Pancreas (tissue), 10 donors: Measurements from ENCODE around the gene IGFBP2. TPM values are rescaled to one million over a fixed set of nuclear protein-coding genes. Genes with fewer than 3 reads are reported as not detected.
A peak's percentile ranks its signal among the peaks of the same experiment; 100 is the strongest.

Experiments
- ATAC-seq, 4 donors: fragments of 200-7000 bp; cut with Tn5 transposase; one replicate each; pipeline versions ENCODE4 v1.8.0 to v1.9.1; 2020; ENCODE audit warnings: mild to moderate bottlenecking in 4 of 4, moderate library complexity in 4 of 4
- DNase-seq, 6 donors: peaks; one replicate each; pipeline ENCODE4 v3.0.0-alpha.2; 2020
- FAIRE-seq: peaks from 2 replicates; lab custom pipeline; 2012; peaks lifted over from hg19 to GRCh38; lab: Jason Lieb, UNC
- H3K27ac ChIP-seq, 4 donors: fragments of 200-600 bp; sonication (generic); 1 replicate in 3 of 4; 2 replicates in 1 of 4; pipeline versions ENCODE4 v1.5.0 to v1.8.0; 2020
- H3K27me3 ChIP-seq, 4 donors: fragments of 200-600 bp; one replicate each; pipeline ENCODE4 v1.8.0; 2021
- H3K36me3 ChIP-seq, 3 donors: fragments of 200-600 bp; sonication (generic) in 1 of 3; one replicate each; pipeline versions ENCODE4 v1.5.0 to v1.8.0; 2020 to 2021
- H3K4me1 ChIP-seq, 3 donors: fragments of 200-600 bp; one replicate each; pipeline ENCODE4 v1.8.0; 2021
- H3K4me3 ChIP-seq, 4 donors: fragments of 200-600 bp; sonication (generic) in 2 of 4; one replicate each; pipeline versions ENCODE4 v1.5.0 to v1.8.0; 2020 to 2021
- H3K9me3 ChIP-seq, 4 donors: fragments of 200-600 bp; one replicate each; pipeline ENCODE4 v1.8.0; 2021
- WGBS, 2 donors: extraction: QIAGEN DNeasy Blood & Tissue Kit; methylation state at CpG; one replicate each; pipeline ENCODE4 v1.1.7; 2013; 5-methylcytosine and 5-hydroxymethylcytosine counted together
- intact Hi-C, 3 donors: fragments of 100-400 bp; cut with DNase I; formaldehyde crosslinking; loops; one replicate each; pipeline versions ENCODE4 v1.11.1 to v1.14.2; 2022
- polyA plus RNA-seq, 2 donors: library from polyadenylated mRNA; stranded (reverse); fragments of 200-250 nt; gene quantifications; one replicate each; pipeline ENCODE4 v1.2.3, GENCODE V29; 2013
- total RNA-seq, 6 donors: library from RNA; stranded (reverse); fragmentation: NEBNext Ultra II Directional in 4 of 6; extraction: Animal tissue kit (Norgen Biotek cat#: 25700) in 4 of 6; gene quantifications; one replicate each; pipeline versions ENCODE4 v1.2.1 to v1.2.4, GENCODE V29; 2021 to 2023
- TF ChIP-seq, protein P1 (sequence below), 4 donors: fragments of 200-600 bp; sonication (generic) in 3 of 4; IDR thresholded peaks; one replicate each; pipeline versions ENCODE4 v1.5.0 to v1.8.0; 2021; ENCODE audit warnings: antibody characterized with exemption in 4 of 4
- donor health status: healthy with polysubstance abuse.
- donor health status: DM: no; HTN: no; CAD: no; lungs with moderate emphysema.
- donor health status: DM: no; HTN: no; CAD: no.
- donor health status: control.
- donor health status: control.
- donor health status: Bipolar disorder and iron deficiency.
- donor health status: DM: yes; HTN: yes; CAD: no.
- donor health status: DM: no; HTN: no; CAD: no.
- donor health status: DM: no; HTN: no; CAD: no.
- donor health status: DM: yes; HTN: yes; CAD: no.

Gene IGFBP2
- total and polyA plus RNA-seq, 8 donors, result 43.1 to 211 (median 123) TPM

DNA sequence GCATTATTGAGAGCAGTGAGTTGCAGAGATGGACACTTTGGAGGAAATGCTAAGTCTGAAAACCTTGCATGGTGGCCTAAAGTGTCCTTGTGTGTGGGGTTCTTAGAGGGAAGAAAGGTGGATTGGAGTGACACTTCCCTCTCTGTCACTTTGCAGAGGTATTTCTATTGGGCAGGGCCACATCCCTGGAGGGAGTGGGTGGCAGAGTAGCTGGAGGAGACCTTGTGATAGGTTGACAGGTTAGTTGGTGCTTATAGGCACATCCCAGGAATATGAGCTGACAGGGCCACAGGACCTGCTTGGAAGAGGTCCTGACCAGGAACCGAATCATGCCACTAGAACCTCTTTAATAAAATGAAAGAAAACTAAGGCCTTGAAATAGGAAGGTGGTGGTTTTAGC is 63.1 kb downstream of the IGFBP2 start:
- FAIRE-seq (no peak), ATAC-seq (no peak), DNase-seq (no peak)
- whole genome bisulfite sequencing, 2 donors, result 80 to 100% methylated on average over 1 of the region's 1 CpG
- Histone ChIP-seq H3K27ac (no peak overlapping the region), H3K4me3 (no peak overlapping the region), H3K36me3 (no peaks in the 10 kb centered on the region), H3K9me3 (no peaks in the 10 kb centered on the region), H3K4me1 (peaks cover 14 to 21% (median 17%) of the 10 kb centered on the region in 3 donors), H3K27me3 (peaks cover 0 to 17% (median 4%) of the 10 kb centered on the region in 4 donors)
- intact Hi-C loops, result loop anchor here in 1 of 3 donors (10.0 kb wide), 1 partner anchor 1018 kb away; no protein-coding TSS in a partner anchor
- TF ChIP-seq, protein P1, sequence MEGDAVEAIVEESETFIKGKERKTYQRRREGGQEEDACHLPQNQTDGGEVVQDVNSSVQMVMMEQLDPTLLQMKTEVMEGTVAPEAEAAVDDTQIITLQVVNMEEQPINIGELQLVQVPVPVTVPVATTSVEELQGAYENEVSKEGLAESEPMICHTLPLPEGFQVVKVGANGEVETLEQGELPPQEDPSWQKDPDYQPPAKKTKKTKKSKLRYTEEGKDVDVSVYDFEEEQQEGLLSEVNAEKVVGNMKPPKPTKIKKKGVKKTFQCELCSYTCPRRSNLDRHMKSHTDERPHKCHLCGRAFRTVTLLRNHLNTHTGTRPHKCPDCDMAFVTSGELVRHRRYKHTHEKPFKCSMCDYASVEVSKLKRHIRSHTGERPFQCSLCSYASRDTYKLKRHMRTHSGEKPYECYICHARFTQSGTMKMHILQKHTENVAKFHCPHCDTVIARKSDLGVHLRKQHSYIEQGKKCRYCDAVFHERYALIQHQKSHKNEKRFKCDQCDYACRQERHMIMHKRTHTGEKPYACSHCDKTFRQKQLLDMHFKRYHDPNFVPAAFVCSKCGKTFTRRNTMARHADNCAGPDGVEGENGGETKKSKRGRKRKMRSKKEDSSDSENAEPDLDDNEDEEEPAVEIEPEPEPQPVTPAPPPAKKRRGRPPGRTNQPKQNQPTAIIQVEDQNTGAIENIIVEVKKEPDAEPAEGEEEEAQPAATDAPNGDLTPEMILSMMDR (IDR thresholded peaks at IDR 0.05), result no peak

DNA sequence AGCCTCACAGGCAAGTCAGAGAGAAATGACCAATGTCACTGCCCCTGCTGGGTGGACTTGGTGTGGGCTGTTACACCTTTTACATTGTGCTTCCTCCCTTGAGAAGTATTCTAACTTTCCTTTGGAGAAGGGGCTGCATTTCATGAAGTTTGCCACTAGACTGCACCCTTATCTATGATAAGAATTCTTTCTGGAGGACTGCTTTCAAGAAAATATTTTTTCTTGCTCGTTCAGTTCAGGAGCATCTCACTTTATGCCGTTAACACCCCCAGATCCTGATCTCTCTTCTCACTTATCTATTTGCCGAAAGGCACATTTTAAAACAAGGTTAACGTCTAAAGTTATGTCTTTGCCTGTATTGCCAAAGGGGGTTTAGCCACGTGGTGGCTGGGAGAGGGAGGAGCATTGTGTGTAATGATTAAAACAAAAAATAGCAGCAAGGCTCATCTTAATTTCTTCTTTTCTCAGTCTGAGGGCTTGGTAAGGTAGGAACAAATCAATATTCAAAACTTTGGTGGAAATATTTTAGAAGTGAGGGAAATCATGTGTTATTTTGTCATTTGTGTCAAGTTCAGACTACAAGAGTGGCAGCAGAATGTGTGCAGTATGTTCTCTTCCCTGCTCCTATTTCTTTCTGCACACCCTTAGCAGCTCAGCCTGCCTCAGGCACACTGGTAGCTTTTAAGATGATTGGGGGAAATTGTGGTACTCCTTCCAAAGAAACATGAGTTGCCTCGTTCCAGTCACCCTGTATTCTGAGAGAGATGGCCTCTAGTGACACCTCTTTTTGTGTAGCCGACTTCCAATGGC is 63.7 kb downstream of the IGFBP2 start:
- no peak for FAIRE-seq
- TF ChIP-seq, protein P1 (IDR thresholded peaks at IDR 0.05), result peak in 2 of 4 donors; percentile 5 to 22
- no peak overlapping the region for H3K4me3 ChIP-seq
- 26 to 32% methylated on average over 7 of the region's 7 CpGs for WGBS, 2 donors
- no peak for DNase-seq
- H3K27ac ChIP-seq, result no peak overlapping the region
- no peaks in the 10 kb centered on the region for H3K36me3 ChIP-seq
- H3K4me1 ChIP-seq, result peaks cover 14 to 21% (median 17%) of the 10 kb centered on the region in 3 donors
- ATAC-seq, result no peak
- intact Hi-C loops, result loop anchor here in 1 of 3 donors (10.0 kb wide), 1 partner anchor 1018 kb away; no protein-coding TSS in a partner anchor
- H3K27me3 ChIP-seq, result peaks cover 0 to 17% (median 4%) of the 10 kb centered on the region in 4 donors
- H3K9me3 ChIP-seq, result no peaks in the 10 kb centered on the region

DNA sequence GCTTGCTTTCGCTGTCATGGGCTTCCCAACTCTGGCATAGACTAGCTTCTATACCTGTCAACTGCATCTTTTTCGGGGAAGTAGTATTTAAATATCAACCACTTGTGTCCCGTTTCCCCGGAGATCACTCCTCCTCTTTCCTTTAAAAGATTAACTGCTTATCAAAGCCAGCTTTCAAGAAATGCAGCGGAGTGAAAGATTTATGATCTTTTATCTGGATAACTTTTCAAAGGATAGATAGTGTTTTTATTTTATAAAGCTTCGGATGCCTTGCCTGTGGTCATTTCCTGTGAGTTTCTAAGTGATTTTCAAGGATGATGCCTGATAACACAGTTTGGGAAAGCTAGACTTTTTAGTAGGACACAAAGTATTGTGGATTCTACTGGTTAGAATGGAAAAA is 65.1 kb downstream of the IGFBP2 start:
- peaks cover 8 to 14% (median 13%) of the 10 kb centered on the region in 3 donors for H3K4me1 ChIP-seq
- H3K36me3 ChIP-seq, result no peaks in the 10 kb centered on the region
- no peak for FAIRE-seq
- no peak overlapping the region for H3K4me3 ChIP-seq
- 13 to 17% methylated on average over 6 of the region's 6 CpGs for WGBS, 2 donors
- no peaks in the 10 kb centered on the region for H3K9me3 ChIP-seq
- H3K27me3 ChIP-seq, result peaks cover 0 to 13% (median 4%) of the 10 kb centered on the region in 4 donors
- no peak for DNase-seq
- TF ChIP-seq, protein P1 (IDR thresholded peaks at IDR 0.05), result no peak
- no peak for ATAC-seq
- intact Hi-C loops, result loop anchor here in 1 of 3 donors (10.0 kb wide), 1 partner anchor 1017 kb away; no protein-coding TSS in a partner anchor
- no peak overlapping the region for H3K27ac ChIP-seq

DNA sequence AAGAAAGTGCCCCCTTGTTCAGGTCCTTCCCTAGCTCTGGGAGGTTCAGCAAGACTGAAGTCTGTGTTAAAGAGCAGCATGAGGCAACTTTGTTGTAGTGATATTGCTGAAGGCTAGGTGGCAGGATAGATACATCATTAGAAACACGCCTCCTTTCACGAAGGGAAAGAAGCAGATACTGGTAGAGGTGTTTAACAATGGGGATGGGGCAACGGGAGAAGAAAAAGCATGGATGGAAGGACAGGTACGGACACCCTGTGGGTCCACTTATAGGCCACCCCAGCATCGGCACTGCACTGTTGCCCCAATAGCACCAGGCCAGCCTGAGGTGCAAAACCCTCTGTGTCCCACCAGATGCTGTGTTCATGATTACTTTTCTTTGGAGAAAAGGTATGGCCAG is 65.7 kb downstream of the IGFBP2 start:
- TF ChIP-seq, protein P1 (IDR thresholded peaks at IDR 0.05), result peak in 3 of 4 donors; percentile 17 to 25 (median 22)
- ATAC-seq (peak; percentile 47 to 77 (median 74)), DNase-seq (no peak), FAIRE-seq (peak; percentile 13)
- Histone ChIP-seq H3K36me3 (no peaks in the 10 kb centered on the region), H3K4me1 (peaks cover 8 to 14% (median 13%) of the 10 kb centered on the region in 3 donors), H3K4me3 (no peak overlapping the region), H3K27ac (no peak overlapping the region), H3K27me3 (peaks cover 0 to 13% (median 4%) of the 10 kb centered on the region in 4 donors), H3K9me3 (no peaks in the 10 kb centered on the region)
- intact Hi-C loops, result loop anchor here in 1 of 3 donors (10.0 kb wide), 1 partner anchor 1016 kb away; no protein-coding TSS in a partner anchor
- WGBS, 2 donors, result 9 to 21% methylated on average over 5 of the region's 5 CpGs
